Hematopoietic multipotent progenitor cell treated with erythropoietin and hydrocortisone succinate and interleukin-3 and kit ligand, for 6 days (in vitro differentiated cells): Measurements from ENCODE around the gene SAMHD1.
"Not testable (repeated sequence)": the region's sequence is repeated elsewhere in the genome, so short reads cannot be mapped to it uniquely, and the experiment has no call there.

Experiments used
- DNase-seq: peaks from one replicate; pipeline ENCODE4 v3.0.0-alpha.2; 2015

SAMHD1 gene

DNA sequence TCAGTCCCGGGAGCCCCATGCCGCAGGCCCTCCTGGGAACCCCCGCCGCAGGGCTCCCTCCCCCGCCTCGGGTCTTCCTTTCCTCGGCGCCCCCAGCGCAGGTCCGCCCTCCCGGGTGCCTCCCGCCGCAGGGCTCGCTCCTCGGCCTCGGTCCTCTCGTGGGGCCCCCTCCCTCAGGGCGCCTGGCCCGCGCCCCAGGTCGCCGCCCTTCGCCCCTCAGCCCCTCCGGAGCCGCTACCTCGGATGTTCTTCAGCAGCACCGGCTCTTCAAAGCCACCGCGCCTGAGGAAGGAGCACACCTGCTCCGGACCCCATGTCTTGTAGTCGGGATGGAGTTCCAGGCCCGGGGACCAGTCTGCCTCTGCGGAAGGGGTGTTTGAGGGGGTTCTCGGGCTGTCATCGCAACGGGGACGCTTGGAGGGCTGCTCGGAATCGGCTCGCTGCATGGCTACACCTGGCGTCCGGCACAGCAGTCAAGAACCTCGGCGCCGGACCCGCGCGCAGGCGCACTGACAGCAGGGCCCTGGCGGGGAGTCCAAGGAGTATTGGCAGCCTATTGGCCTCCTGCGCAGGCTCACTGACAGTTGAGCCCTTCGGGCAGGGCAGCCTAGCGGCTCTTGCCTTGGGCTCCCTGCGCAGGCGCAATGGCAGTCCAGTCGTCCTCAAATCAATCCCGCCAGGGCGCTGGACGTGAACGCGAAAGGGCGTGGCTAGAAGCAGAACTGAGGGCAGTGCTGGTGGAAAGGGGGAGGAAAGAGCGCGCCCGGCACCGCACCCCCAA is at the start of gene SAMHD1:
Gene SAMHD1 (minus strand): TSS at position 511 of the 781 bp plus-strand sequence. CDS start 65 bp downstream, at position 446.
- peak; percentile 99 for DNase-seq

DNA sequence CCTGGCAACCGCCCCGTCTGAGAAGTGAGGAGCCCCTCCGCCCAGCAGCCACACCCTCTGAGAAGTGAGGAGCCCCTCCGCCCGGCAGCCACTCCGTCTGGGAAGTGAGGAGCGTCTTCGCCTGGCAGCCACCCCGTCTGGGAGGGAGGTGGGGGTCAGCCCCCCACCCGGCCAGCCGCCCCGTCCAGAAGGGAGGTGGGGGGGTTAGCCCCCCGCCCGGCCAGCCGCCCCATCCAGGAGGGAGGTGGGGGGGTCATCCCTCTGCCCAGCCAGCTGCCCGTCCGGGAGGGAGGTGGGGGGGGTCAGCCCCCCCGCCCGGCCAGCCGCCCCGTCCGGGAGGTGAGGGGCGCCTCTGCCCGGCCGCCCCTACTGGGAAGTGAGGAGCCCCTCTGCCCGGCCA is 48.7 kb upstream of the SAMHD1 start:
- not testable (repeated sequence) for DNase-seq

DNA sequence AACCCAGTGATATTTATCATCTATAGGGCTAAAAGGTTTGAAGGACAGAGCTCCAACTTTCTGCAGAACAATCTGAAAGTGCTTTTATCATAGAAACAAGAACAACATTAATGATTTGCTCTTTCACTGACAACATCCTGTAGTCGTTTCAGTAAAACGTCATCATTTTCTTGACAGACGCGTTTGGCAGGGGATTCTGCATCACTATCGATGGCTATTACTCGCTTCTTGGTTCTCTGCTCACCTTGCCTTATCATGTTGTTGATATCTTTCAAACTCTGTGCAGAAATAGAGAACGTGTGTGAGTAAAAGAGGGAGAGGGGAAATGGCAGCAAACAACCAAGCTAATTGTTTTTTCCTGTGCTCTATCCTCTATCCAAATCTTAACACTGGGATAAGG is 47.1 kb upstream of the SAMHD1 start:
- DNase-seq = no peak

DNA sequence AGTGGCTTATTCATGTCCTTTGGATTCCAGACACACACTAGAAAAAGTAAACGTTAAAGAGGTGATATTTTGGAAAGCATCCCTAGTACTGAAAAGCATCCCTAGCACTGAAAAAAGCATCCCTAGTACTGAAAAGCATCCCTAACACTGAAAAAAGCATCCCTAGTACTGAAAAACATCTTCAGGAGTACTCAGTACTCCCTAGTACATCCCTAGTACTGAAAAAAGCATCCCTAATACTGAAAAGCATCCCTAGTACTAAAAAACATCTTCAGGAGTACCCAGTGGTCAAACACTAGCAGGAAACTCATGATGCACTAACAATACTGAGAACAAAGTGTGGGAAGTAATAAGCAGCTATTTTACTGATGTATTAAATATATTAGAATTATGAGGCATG is 45.6 kb upstream of the SAMHD1 start:
- DNase-seq = no peak

DNA sequence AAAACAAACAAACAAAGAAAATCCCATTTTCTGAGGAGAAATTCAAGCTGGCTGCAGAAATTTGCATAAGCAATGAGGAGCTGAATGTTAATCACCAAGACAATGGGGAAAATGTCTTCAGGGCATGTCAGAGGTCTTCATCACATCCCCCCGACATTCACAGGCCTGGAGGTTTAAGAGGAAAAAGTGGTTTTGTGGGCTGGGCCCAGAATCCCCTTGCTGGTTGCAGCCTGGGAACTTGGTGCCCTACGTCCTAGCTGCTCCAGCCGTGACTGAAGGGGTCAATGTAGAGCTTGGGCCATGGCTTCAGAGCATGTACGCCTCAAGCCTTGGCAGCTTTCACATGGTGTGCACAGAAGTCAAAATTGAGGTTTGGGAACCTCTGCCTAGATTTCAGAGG is 42.7 kb upstream of the SAMHD1 start:
- not testable (repeated sequence) for DNase-seq

DNA sequence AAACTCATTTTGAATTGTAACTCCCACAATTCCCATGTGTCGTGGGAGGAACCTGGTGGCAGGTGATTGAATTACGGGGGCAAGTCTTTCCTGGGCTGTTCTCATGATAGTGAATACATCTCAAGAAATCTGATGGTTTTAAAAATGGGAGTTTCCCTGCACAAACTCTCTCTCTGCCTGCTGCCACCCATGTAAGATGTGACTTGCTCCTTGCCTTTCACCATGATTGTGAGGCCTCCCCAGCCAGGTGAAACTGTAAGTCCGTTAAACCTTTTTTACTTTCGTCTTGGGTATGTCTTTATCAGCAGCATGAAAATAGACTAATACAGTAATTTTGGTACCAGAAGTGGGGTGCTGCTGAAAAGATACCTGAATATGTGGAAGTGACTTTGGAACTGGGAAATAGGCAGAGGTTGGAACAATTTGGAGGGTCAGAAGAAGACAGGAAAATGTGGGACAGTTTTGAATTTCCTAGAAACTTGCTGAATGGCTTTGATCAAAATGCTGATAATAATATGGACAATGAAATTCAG is 41.4 kb upstream of the SAMHD1 start:
- no peak for DNase-seq

DNA sequence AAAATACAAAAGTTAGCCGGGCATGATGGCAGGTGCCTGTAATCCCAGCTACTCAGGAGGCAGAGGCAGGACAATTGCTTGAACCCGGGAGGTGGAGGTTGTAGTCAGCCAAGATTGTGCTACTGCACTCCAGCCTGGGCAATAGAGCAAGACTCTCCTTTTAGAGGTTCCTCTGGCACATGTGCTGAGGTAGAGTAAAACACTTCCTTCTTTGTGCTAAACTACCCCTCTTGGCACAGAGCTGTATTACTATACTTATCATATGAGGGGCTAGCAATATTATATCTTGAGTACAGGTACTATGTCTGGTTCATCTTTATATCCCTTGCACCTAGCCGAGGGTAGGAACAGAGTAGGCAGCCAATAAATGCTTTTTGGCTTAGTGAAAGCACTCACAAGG is 40.2 kb upstream of the SAMHD1 start:
- no peak for DNase-seq

DNA sequence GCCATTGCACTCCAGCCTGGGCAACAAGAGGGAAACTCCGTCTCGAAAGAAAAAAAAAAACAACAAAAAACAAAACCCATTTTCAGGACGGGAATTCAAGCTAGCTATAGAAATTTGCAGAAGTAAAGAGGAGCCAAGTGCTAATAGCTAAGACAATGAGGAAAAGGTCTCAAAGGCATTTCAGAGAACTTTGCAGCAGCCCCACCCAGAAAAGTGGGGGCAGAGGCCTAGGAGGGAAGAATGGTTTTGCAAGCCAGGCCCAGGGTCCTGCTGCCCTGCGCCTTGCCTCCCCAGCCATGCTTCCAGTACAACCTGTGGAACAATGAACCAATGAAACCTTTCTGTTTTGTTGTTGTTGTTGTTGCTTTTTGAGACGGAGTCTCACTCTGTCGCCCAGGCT is 38.3 kb upstream of the SAMHD1 start:
- no peak for DNase-seq

DNA sequence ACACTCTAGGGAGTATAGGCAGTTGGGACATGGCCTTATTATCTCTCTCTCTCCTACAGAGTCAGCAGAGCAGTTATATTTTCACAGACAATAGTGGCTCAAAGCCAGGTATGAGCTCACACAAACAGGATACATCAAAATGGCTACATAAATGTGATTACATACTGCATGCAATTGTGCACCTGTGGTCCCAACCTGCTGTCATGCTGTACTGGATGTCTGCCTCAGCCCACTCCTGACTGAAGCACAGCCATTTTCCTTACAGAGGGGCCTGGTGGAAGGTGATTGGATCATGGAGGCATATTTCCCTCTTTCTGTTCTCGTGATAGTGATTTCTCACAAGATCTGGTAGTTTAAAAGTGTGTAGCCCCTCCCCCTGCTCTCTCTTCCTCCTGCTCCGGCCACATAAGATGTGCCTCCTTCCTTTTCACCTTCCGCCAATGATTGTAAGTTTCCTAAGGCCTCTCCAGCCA is 37.0 kb upstream of the SAMHD1 start:
- no peak for DNase-seq

DNA sequence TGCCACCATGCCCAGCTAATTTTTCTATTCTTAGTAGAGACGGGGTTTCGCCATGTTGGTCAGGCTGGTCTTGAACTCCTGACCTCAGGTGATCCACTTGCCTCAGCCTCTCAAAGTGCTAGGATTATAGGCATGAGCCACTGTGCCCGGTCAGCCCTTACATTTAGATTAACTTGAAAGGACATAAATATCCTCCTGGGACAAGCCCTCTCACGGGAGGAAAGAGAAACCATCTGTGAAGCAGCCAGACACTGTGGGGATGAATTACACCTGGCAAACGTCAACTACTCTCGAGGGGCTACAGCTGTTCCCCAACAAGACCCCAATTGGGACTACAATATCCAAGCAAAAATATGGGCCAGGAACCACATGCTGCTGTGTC is 32.7 kb upstream of the SAMHD1 start:
- DNase-seq = no peak

DNA sequence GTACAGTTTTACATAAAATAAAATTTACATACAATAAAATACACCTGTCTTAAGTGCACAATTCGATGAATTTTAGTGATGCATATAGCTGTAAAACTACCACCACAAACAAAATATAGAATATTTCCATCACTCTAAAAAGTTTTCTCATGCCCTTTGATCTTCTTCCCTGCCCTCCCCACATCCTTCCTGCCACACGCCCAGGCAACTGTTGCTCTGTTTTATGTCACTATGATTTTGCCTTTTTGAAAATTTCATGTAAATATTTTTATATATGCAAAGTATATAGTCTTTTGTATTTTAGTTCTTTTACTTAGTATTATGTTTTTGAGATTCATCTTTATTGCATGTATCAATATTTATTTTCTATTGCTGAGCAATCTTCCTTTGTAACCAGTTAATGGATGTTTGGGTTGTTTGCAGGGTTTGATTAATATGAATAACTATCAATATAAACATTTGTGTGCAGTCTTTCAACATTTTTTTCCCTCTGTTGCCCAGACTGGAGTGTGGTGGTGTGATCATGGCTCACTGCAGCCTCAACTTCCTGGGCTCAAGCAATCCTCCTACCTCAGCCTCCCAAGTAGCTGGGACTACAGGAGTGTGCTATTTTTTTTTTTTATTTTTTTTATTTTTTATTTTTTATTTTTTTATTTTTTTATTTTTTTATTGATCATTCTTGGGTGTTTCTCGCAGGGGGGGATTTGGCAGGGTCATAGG is 23.8 kb upstream of the SAMHD1 start:
- DNase-seq = no peak

DNA sequence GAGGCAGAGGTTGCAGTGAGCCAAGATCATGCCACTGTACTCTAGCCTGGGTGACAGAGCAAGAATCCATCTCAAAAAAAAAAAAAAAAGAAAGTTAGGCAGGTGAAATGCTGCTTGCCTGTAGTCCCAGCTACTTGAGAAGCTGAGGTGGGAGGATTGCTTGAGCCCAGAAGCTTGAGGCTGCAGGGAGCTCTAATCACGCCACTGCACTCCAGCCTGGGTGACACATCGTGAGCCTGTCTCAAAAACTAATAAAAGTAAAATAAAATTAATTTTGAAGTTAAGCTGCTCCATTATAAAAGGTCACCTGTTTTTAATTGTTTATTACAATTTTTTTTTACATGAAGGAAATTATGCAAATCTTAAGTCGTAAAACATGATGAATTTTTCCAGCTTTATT is 23.2 kb upstream of the SAMHD1 start:
- no peak for DNase-seq

DNA sequence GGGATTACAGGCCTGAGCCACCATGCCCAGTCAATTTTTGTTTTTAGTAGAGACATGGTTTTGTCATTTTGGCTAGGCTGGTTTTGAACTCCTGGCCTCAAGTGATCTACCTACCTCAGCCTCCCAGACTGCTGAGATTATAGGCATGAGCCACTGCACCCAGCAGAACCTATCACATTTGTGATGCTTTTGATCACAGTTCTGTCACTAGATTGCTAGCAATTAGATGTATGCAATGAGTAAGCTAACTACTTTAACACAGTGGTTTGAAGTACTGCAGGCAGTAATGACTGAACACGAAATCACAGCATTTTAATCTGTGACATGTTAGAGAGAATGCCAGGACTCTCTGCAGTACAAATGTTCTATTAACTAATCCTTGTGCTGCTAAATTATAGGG is 19.6 kb upstream of the SAMHD1 start:
- DNase-seq = no peak

DNA sequence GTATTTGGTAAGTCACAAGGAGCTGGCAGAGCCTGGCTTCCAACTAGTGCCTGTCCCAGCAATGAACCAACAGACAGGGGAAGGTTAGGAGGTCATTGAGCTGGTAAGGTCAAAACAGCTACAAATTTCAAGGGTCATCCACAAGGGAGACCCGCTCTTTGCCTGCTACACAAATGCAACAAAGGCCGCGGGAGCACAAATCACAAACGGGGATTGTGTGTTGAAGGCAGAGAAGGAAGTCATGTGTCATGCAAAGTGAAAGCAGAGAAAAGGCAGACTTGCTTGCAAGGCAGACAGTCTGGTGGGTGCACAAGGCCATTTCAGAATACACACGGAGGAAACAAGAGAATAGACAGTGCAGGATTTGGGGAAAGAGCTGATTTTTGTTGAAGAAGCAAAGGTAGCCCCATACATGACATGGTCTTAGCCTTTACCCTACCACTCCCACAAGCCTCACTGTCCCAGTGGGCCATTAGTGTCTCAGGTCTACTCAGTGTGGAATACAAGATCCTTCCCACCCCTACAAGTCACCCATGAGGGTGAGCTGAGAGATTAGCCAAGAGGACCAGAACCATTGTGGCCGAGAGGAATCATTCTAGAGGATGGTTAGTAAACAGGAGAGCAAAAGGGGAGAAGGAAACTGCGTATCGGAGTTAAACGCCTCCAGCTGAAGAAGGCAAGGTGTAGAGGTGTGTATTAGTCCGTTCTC is 18.1 kb upstream of the SAMHD1 start:
- DNase-seq = no peak

DNA sequence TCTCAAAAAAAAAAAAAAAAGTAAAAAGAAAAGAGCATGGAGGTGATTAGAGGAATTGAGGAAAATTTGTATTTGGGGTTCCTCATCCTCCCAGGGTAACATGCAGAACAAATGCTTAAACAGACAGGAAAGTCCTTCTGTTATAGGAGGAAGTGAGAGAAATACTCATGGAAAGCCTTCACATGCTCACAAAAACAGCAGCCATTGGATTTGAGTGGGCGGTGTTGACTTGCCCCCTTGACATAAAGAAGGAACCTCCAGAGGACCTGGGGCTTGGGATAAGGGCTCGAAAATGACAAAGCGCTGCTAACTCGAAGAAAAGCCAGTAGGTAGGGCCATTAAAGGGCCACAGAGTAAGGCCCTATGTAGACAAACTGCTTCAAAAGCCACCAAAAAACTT is 17.5 kb upstream of the SAMHD1 start:
- DNase-seq = no peak

DNA sequence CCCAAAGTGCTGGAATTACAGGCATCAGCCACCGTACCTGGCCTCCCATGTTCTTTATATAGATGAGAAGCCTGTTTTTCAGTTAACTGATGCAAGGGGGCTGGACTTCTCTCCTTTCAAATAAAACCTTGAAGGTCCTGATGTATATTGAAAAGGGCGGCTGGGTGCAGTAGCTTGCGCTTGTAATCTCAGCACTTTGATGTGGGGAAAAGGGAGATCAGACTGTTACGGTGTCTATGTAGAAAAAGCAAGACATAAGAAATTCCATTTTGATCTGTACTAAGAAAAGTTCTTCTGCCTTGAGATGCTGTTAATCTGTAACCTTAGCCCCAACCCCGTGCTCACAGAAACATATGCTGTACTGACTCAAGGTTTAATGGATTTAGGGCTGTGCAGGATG is 16.1 kb upstream of the SAMHD1 start:
- no peak for DNase-seq

DNA sequence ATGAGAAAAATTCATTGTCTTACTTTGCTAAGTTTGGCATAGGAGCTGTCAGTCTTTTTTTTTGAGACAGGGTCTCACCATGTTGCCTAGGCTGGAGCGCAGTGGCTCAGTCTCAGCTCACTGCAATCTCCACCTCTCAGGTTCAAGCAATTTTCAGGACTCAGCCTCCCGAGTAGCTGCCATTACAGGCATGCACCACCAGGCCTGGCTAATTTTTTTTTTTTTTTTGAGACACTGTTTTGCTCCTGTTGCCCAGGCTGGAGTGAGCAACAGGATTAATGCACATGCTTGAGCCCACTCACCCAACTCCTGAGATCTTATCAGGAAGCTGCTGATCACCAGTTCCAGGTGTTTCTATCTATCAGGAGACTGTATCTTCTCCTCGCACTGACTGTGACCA is 15.5 kb upstream of the SAMHD1 start:
- DNase-seq = not testable (repeated sequence)

DNA sequence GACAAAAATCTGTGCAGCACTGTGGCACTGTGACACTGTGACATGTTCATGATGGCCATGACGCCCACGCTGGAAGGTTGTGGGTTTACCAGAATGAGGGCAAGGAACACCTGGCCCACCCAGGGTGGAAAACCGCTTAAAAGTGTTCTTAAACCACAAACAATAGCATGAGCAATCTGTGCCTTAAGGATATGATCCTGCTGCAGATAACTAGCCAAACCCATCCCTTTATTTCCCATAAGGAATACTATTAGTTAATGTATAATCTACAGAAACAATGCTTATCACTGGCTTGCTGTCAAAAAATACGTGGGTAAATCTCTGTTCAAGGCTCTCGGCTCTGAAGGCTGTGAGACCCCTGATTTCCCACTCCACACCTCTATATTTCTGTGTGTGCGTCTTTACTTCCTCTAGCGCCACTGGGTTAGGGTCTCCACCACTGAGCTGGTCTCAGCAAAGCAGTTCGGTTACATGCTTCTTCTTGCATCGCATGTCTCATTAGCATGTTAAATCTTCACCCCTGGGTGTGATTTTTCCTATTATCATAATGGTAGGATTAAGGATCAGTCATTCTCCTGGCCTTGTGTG is 10.9 kb upstream of the SAMHD1 start:
- DNase-seq = not testable (repeated sequence)

DNA sequence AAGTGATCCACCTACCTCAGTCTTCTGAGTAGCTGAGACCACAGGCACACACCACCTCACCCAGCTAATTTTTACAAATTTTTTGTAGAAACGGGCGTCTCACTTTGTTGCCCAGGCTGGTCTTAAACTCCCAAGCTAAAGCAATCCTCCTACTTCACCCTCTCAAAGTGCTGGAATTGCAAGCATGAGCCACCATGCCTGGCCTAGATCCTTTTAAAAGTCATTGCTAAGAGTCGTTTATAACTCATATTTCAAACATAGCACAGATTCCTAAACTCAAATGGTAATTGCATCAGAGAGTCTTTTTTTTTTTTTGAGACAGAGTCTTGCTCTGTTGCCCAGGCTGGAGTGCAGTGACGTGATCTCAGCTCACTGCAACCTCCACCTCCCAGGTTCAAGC is 7.7 kb upstream of the SAMHD1 start:
- no peak for DNase-seq

DNA sequence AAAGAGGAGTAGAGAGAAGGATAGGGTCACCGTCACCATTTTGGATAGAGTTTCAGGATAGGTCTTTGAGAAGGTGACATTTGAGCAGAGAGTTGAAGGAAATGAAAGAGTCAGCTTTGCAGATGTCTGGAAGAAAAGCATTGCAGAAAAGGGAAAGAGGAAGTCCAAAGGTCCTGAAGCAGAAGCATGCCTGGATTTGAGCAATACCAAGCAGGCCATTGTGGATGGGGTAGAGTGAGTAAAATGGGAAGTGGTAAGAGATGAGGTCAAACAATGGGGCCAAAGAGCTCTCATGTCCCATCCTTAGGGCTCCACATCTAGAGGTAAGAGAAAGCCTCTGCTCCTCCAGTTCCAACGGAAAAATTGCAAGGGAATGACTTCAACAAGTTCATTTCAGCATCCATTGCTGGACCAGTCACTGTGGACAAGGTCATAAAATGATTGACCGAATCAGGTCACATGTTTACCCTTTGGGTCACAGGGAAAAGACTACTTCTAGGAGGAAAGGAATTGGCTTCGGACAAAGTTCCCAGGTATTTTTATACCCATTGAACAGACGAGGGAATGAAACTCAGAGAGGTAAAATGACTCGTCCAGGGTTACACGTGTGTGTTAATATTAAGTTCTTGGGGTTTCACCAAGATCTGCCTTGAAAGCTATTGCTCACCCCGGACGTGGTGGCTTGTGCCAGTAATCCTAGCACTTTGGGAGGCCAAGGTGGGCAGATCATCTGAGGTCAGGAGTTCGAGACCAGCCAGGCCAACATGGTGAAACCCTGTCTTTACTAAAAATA is 6.6 kb upstream of the SAMHD1 start:
- peak; percentile 59 for DNase-seq

DNA sequence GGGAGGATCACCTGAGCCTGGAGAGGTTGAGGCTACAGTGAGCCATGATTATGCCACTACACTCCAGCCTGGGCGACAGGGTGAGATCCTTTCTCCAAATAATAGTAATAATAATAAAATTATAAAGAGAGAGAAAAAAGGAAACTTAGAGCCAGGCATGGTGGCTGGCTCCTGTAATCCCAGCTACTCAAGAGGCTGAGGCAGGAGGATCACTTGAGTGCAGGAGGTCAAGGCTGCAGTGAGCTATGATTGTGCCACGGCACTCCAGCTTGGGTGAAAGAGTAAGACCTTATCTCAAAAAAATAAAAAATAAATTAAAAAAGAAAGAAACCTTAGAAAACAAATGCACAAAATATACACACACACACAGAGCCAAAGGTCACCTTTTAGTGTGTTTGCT is 5.2 kb upstream of the SAMHD1 start:
- DNase-seq = no peak

DNA sequence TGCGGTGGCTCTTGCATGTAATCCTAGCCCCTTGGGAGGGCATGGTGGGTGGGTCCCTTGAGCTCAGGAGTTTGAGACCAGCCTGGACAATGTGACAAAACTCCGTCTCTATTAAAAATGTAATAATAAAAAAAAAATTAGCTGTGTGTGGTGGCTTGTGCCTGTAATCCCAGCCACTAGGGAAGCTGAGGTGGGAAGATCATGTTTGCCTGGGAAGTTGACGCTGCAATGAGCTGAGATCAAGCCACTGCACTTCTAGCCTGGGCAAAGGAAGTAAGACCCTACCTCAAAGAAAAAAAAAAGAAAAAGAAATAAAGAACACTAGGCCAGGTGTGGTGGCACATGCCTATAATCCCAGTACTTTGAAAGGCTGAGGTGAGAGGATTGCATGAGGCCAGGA is 4.5 kb upstream of the SAMHD1 start:
- no peak for DNase-seq
